IMR-90 (cell line): ENCODE measurements around the gene CSGALNACT2. TPM values are rescaled to one million over a fixed set of nuclear protein-coding genes. Genes with fewer than 3 reads are reported as not detected.

Source experiments
- ATAC-seq: fragments of 200-7000 bp; cut with Tn5 transposase; 2 replicates; pipeline ENCODE4 v1.9.1; 2020; ENCODE audit warnings: low read depth, mild to moderate bottlenecking, moderate library complexity
- BruUV-seq: library from RNA; stranded (reverse); fragments of 400-500 nt; replicated peaks from 2 replicates; lab custom pipeline; 2021; lab: Mats Ljungman, UMichigan
- CTCF ChIA-PET: fragments of 300-600 bp; formaldehyde crosslinking; extraction: SDS; loops from one replicate; lab custom pipeline; 2021; ENCODE audit warnings: antibody characterized with exemption; lab: Yijun Ruan, JAX
- POLR2A ChIA-PET: fragments of 300-600 bp; sonication (Branson Sonifier 250); formaldehyde crosslinking; loops from one replicate; lab custom pipeline; 2022; ENCODE audit warnings: antibody characterized with exemption; ENCODE audit not compliant: unreplicated experiment; lab: Charles Lee
- DNase-seq: peaks from one replicate; pipeline ENCODE4 v3.0.0; 2013
- H2AFZ ChIP-seq: replicated peaks from 2 replicates; pipeline ENCODE3; 2013; ENCODE audit warnings: low read length, mild to moderate bottlenecking; ENCODE audit not compliant: poor library complexity
- H2AK5ac ChIP-seq: 2 replicates; pipeline ENCODE4 v1.6.1; 2013; ENCODE audit warnings: low read depth, low read length, inconsistent platforms
- H2AK9ac ChIP-seq: replicated peaks from 2 replicates; pipeline ENCODE3; 2013; ENCODE audit warnings: mild to moderate bottlenecking, low read depth, low read length, moderate library complexity; ENCODE audit not compliant: poor library complexity
- H2BK120ac ChIP-seq: 2 replicates; pipeline ENCODE4 v1.6.1; 2013; ENCODE audit warnings: low read depth, low read length, inconsistent platforms
- H2BK15ac ChIP-seq: 3 replicates; pipeline ENCODE4 v1.6.1; 2013; ENCODE audit warnings: low read depth, low read length, inconsistent platforms
- H2BK20ac ChIP-seq: 2 replicates; pipeline ENCODE4 v1.6.1; 2013; ENCODE audit warnings: low read depth, mild to moderate bottlenecking, inconsistent platforms, low read length, moderate library complexity
- H2BK5ac ChIP-seq: 2 replicates; pipeline ENCODE4 v1.6.1; 2013; ENCODE audit warnings: mild to moderate bottlenecking, low read depth, low read length, inconsistent platforms; ENCODE audit not compliant: poor library complexity, severe bottlenecking
- H3K14ac ChIP-seq: replicated peaks from 2 replicates; pipeline ENCODE4 v1.6.1; 2013; ENCODE audit warnings: low read depth, low read length, inconsistent platforms
- H3K18ac ChIP-seq: 2 replicates; pipeline ENCODE4 v1.6.1; 2013; ENCODE audit warnings: low read depth, low read length, control low read depth
- H3K23ac ChIP-seq: 2 replicates; pipeline ENCODE4 v1.6.1; 2013; ENCODE audit warnings: low read depth, low read length, inconsistent platforms
- H3K27ac ChIP-seq: 2 replicates; pipeline ENCODE4 v1.5.1; 2013; ENCODE audit warnings: mild to moderate bottlenecking, control low read depth, low read length; ENCODE audit not compliant: insufficient read depth
- H3K27me3 ChIP-seq: 2 replicates; pipeline ENCODE4 v1.6.1; 2013; ENCODE audit warnings: low read length; ENCODE audit not compliant: control insufficient read depth, insufficient read depth
- H3K36me3 ChIP-seq: 2 replicates; pipeline ENCODE4 v1.6.1; 2013; ENCODE audit warnings: low read length, mixed read lengths; ENCODE audit not compliant: control insufficient read depth, insufficient read depth
- H3K4ac ChIP-seq: 2 replicates; pipeline ENCODE4 v1.6.1; 2013; ENCODE audit warnings: low read depth, low read length, inconsistent platforms
- H3K4me1 ChIP-seq: 2 replicates; pipeline ENCODE4 v1.6.1; 2013; ENCODE audit warnings: low read length, mixed read lengths; ENCODE audit not compliant: control insufficient read depth, insufficient read depth
- H3K4me2 ChIP-seq: 2 replicates; pipeline ENCODE4 v1.6.1; 2013; ENCODE audit warnings: low read depth, mild to moderate bottlenecking, control low read depth, low read length, moderate library complexity
- H3K4me3 ChIP-seq: 2 replicates; pipeline ENCODE4 v1.5.1; 2013; ENCODE audit warnings: low read depth, mild to moderate bottlenecking, control low read depth, low read length, moderate library complexity; ENCODE audit not compliant: insufficient read depth
- H3K56ac ChIP-seq: 2 replicates; pipeline ENCODE4 v1.6.1; 2013; ENCODE audit warnings: low read length, inconsistent platforms; ENCODE audit not compliant: insufficient read depth; ENCODE audit errors: extremely low read depth
- H3K79me1 ChIP-seq, 2 experiments: 2 replicates each; pipeline ENCODE4 v1.6.1; 2013; ENCODE audit warnings: low read length in 2 of 2, inconsistent platforms in 1 of 2, low read depth in 1 of 2
- H3K9ac ChIP-seq: 2 replicates; pipeline ENCODE4 v1.6.1; 2013; ENCODE audit warnings: low read depth, low read length, control low read depth
- H3K9me1 ChIP-seq: 2 replicates; pipeline ENCODE4 v1.6.1; 2013; ENCODE audit warnings: low read length, inconsistent platforms; ENCODE audit not compliant: insufficient read depth
- H3K9me3 ChIP-seq: 2 replicates; pipeline ENCODE4 v1.6.1; 2013; ENCODE audit warnings: low read length; ENCODE audit not compliant: control insufficient read depth, insufficient read depth
- H4K20me1 ChIP-seq: 2 replicates; pipeline ENCODE4 v1.6.1; 2013; ENCODE audit warnings: low read length, inconsistent platforms; ENCODE audit not compliant: insufficient read depth
- H4K5ac ChIP-seq: 2 replicates; pipeline ENCODE4 v1.6.1; 2013; ENCODE audit warnings: mild to moderate bottlenecking, low read depth, low read length, control low read depth
- H4K8ac ChIP-seq, 2 experiments: 2 replicates each; pipeline ENCODE4 v1.6.1; 2013; ENCODE audit warnings: low read depth in 2 of 2, low read length in 2 of 2, control low read depth in 1 of 2, inconsistent platforms in 1 of 2
- H4K91ac ChIP-seq: 2 replicates; pipeline ENCODE4 v1.6.1; 2013; ENCODE audit warnings: low read depth, low read length, inconsistent platforms; ENCODE audit not compliant: insufficient read depth
- BHLHE40 ChIP-seq: fragments of 150-350 bp; IDR thresholded peaks from 2 replicates; pipeline ENCODE4 v1.6.1; 2016; ENCODE audit warnings: mild to moderate bottlenecking, low read depth, low read length
- CEBPB ChIP-seq: IDR thresholded peaks from 2 replicates; pipeline ENCODE4 v1.6.1; 2012; ENCODE audit warnings: low read depth, low read length, improper control_type of control experiment
- CHD1 ChIP-seq: IDR thresholded peaks from 2 replicates; pipeline ENCODE4 v1.6.1; 2012; ENCODE audit warnings: low read depth, low read length, improper control_type of control experiment
- CTCF ChIP-seq: conservative IDR thresholded peaks from 2 replicates; pipeline ENCODE4 v1.5.1; 2012; ENCODE audit warnings: mild to moderate bottlenecking, low read depth, low read length, improper control_type of control experiment
- ELK1 ChIP-seq: fragments of 150-350 bp; IDR thresholded peaks from 2 replicates; pipeline ENCODE4 v1.6.1; 2016; ENCODE audit warnings: low read depth, mild to moderate bottlenecking, low read length, moderate library complexity, borderline replicate concordance
- FOS ChIP-seq: fragments of 150-350 bp; IDR thresholded peaks from 2 replicates; pipeline ENCODE4 v1.6.1; 2016; ENCODE audit warnings: low read depth, low read length
- MAFK ChIP-seq: IDR thresholded peaks from 2 replicates; pipeline ENCODE4 v1.6.1; 2012; ENCODE audit warnings: low read depth, low read length, improper control_type of control experiment
- MAZ ChIP-seq: IDR thresholded peaks from 2 replicates; pipeline ENCODE4 v1.6.1; 2012; ENCODE audit warnings: low read depth, mild to moderate bottlenecking, low read length, improper control_type of control experiment, moderate library complexity, borderline replicate concordance
- MXI1 ChIP-seq: IDR thresholded peaks from 2 replicates; pipeline ENCODE4 v1.6.1; 2012; ENCODE audit warnings: low read depth, mild to moderate bottlenecking, low read length, moderate library complexity, borderline replicate concordance
- NFE2L2 ChIP-seq: fragments of 150-350 bp; IDR thresholded peaks from 2 replicates; pipeline ENCODE4 v1.6.1; 2016; ENCODE audit warnings: low read depth, mild to moderate bottlenecking, low read length
- POLR2A ChIP-seq: IDR thresholded peaks from 2 replicates; pipeline ENCODE4 v1.6.1; 2012; ENCODE audit warnings: mild to moderate bottlenecking, low read depth, low read length
- RAD21 ChIP-seq: IDR thresholded peaks from 2 replicates; pipeline ENCODE4 v1.6.1; 2012; ENCODE audit warnings: low read length, improper control_type of control experiment
- RCOR1 ChIP-seq: IDR thresholded peaks from 2 replicates; pipeline ENCODE4 v1.6.1; 2012; ENCODE audit warnings: mild to moderate bottlenecking, low read length, improper control_type of control experiment; ENCODE audit not compliant: insufficient replicate concordance
- RFX5 ChIP-seq: IDR thresholded peaks from 2 replicates; pipeline ENCODE4 v1.8.0; 2012; ENCODE audit warnings: low read depth, mild to moderate bottlenecking, low read length, moderate library complexity
- SMC3 ChIP-seq: fragments of 150-350 bp; IDR thresholded peaks from 2 replicates; pipeline ENCODE4 v1.6.1; 2016; ENCODE audit warnings: low read depth, mild to moderate bottlenecking, antibody characterized with exemption, low read length, moderate library complexity
- USF2 ChIP-seq: fragments of 150-350 bp; IDR thresholded peaks from 2 replicates; pipeline ENCODE4 v1.6.1; 2017; ENCODE audit warnings: mild to moderate bottlenecking, antibody characterized with exemption, low read length, low read depth
- WGBS, 2 experiments: methylation state at CpG; one replicate each; pipeline versions ENCODE4 v1.1.5 to v1.1.7; 2013; ENCODE audit warnings: missing lambda C conversion rate in 2 of 2; ENCODE audit not compliant: insufficient read length in 1 of 2; ENCODE audit errors: extremely low coverage in 2 of 2; 5-methylcytosine and 5-hydroxymethylcytosine counted together
- dilution Hi-C: fragments of 300-500 bp; cut with HindIII; formaldehyde crosslinking; loops from one replicate; pipeline ENCODE4 v1.14.3; 2018; ENCODE audit warnings: low sequenced_read_pairs; ENCODE audit not compliant: unreplicated experiment
- in situ Hi-C: fragments of 300-500 bp; cut with MboI; formaldehyde crosslinking; loops from 3 replicates; pipeline ENCODE4 v1.14.3; 2019; ENCODE audit warnings: low sequenced_read_pairs, inconsistent platforms, mixed read lengths
- intact Hi-C: fragments of 100-400 bp; cut with micrococcal nuclease; formaldehyde crosslinking; loops from 2 replicates; pipeline ENCODE4 v1.10.0; 2022
- polyA plus RNA-seq, 3 experiments: library from polyadenylated mRNA; depleted of rRNA; stranded (reverse); fragments of >200 nt; gene quantifications; 2 replicates each; pipeline ENCODE4 v1.2.3, GENCODE V29; 2012; ENCODE audit warnings: low replicate concordance in 1 of 3
- total RNA-seq: library from RNA; depleted of rRNA; stranded (reverse); fragments of >200 nt; gene quantifications from 2 replicates; pipeline ENCODE4 v1.2.3, GENCODE V29; 2012

The CSGALNACT2 gene
- total and polyA plus RNA-seq, 2 of the 4 experiments (the other 2 are of a cell fraction), result 6.5 to 13.1 TPM

- no peak overlapping the region for H2BK20ac ChIP-seq
- H3K9me1 ChIP-seq, result peaks cover 7% of the 10 kb centered on the region; the same call in 1 of the 2 replicates
- 91% methylated on average over 4 of the region's 9 CpGs; no CpG with 5 or more reads in 1 of the 2 experiments for WGBS, 2 experiments
- H3K18ac ChIP-seq, result no peak overlapping the region
- H4K20me1 ChIP-seq, result peaks cover 3% of the 10 kb centered on the region; the same call in 1 of the 2 replicates
- no peak overlapping the region for H4K8ac ChIP-seq
- H2BK15ac ChIP-seq, result no peak overlapping the region
- no peak overlapping the region for H2AK5ac ChIP-seq
- no peak overlapping the region for H3K23ac ChIP-seq
- H3K9ac ChIP-seq, result no peak overlapping the region
- in situ Hi-C loops (loop anchor here (25.0 kb wide), 1 partner anchor 1863 kb away; the partner anchor contains the start of gene DEPP1), dilution Hi-C loops (no loop called here), intact Hi-C loops (no loop called here)
- no peak for TF ChIP-seq MAFK
- TF ChIP-seq CTCF, result no peak
- no peak for TF ChIP-seq SMC3
- no peak for TF ChIP-seq BHLHE40
- no peak for TF ChIP-seq MXI1
- TF ChIP-seq FOS, result no peak
- TF ChIP-seq CHD1, result no peak
- TF ChIP-seq USF2, result no peak
- no peak for TF ChIP-seq MAZ
- no peak for TF ChIP-seq NFE2L2
- TF ChIP-seq ELK1, result no peak
- TF ChIP-seq RFX5, result no peak
- no peak for TF ChIP-seq CEBPB
- TF ChIP-seq RAD21, result no peak
- no peak for TF ChIP-seq RCOR1
- no peak for TF ChIP-seq POLR2A
- ChIA-PET POLR2A (no interaction called here), CTCF (no interaction called here)
- BruUV-seq, result no TSS peak
- peaks cover 9% of the 10 kb centered on the region for H3K4me1 ChIP-seq
- no peak for ATAC-seq
- H2BK5ac ChIP-seq, result no peak overlapping the region
- DNase-seq, result no peak
- H3K9me3 ChIP-seq, result no peaks in the 10 kb centered on the region
- peaks cover 16% of the 10 kb centered on the region for H3K27me3 ChIP-seq
- no peak overlapping the region for H2AFZ ChIP-seq
- no peak overlapping the region for H3K56ac ChIP-seq
- no peaks in the 10 kb centered on the region for H3K36me3 ChIP-seq
- no peaks in the 10 kb centered on the region for H3K79me1 ChIP-seq
- H4K91ac ChIP-seq, result no peak overlapping the region
- no peak overlapping the region for H2BK120ac ChIP-seq
- no peak overlapping the region for H3K14ac ChIP-seq
- H4K5ac ChIP-seq, result no peak overlapping the region
- H3K4me3 ChIP-seq, result no peak overlapping the region
- H2AK9ac ChIP-seq, result no peak overlapping the region
- no peak overlapping the region for H3K27ac ChIP-seq
- no peak overlapping the region for H3K4me2 ChIP-seq
- no peak overlapping the region for H3K4ac ChIP-seq
Measured at GRCh38 chr10:43124574-43125273, 13.5 kb upstream of the CSGALNACT2 start.
